ENCODE data around the gene OAF. TPM values are rescaled to one million over a fixed set of nuclear protein-coding genes. Genes with fewer than 3 reads are reported as not detected.
A peak's percentile ranks its signal among the peaks of the same experiment; 100 is the strongest.

OAF gene
- total and polyA plus RNA-seq, 9 of the 15 experiments (the other 6 are each of a cell fraction or from before 2014, with no cell fraction given): 1.1 to 21.6 (median 7.5) TPM

DNA sequence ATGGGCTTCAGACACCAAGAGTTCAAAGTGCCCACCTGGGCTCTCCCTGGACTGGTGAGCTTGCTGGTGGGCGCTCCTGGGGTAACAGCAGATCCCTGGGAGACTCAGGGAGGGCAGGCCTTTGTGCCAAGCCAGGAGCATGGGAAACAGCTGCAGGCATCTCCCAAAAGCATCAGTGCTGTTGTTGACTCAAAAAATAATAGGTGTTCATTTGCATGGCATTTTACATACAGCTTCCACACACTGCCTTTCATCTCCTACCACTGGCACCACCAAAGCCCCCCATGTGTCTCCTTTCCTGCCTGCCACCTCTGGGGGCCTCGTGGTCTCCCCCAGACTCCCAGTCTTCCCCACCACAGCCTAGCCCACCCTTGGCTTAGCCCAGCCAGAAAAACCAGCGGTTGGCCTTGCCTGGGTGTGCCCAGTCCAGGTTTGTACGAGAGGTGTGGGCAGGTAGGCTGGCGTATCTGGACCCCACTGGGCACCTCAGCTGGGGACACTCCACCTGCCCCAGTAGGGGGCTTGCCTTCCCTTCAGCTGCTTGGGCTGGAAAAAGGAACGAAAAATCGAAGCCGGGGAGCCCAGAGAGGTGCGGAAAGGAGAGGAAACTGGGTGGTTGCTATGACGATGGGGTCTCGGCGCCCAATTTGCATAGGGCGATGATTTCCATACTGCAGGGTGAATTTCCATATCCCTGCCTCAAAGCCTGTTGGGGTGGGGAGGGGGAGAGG, 44.1 kb downstream of the OAF start:
- TF ChIP-seq HDAC6 (IDR thresholded peaks at IDR 0.05; ENCODE audit: low read depth, low read length) (no peak), FOXJ2 (tag; IDR thresholded peaks at IDR 0.05) (no peak), YBX1 (IDR thresholded peaks at IDR 0.05) (no peak), RFX1 (IDR thresholded peaks at IDR 0.05) (peak; percentile 66), SREBF1 (IDR thresholded peaks at IDR 0.05; ENCODE audit: borderline replicate concordance, low read depth, low read length) (no peak)
- TF ChIP-seq, protein P1, sequence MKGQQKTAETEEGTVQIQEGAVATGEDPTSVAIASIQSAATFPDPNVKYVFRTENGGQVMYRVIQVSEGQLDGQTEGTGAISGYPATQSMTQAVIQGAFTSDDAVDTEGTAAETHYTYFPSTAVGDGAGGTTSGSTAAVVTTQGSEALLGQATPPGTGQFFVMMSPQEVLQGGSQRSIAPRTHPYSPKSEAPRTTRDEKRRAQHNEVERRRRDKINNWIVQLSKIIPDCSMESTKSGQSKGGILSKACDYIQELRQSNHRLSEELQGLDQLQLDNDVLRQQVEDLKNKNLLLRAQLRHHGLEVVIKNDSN (CRISPR knock-in tag; IDR thresholded peaks at IDR 0.05): no peak
- TF ChIP-seq, protein P2, sequence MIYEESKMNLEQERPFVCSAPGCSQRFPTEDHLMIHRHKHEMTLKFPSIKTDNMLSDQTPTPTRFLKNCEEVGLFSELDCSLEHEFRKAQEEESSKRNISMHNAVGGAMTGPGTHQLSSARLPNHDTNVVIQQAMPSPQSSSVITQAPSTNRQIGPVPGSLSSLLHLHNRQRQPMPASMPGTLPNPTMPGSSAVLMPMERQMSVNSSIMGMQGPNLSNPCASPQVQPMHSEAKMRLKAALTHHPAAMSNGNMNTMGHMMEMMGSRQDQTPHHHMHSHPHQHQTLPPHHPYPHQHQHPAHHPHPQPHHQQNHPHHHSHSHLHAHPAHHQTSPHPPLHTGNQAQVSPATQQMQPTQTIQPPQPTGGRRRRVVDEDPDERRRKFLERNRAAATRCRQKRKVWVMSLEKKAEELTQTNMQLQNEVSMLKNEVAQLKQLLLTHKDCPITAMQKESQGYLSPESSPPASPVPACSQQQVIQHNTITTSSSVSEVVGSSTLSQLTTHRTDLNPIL (CRISPR knock-in tag; IDR thresholded peaks at IDR 0.05): no peak
- no peak for FAIRE-seq
- no peaks in the 10 kb centered on the region for H3K9me3 ChIP-seq (replicated peaks; ENCODE audit: control insufficient read depth, insufficient read depth, low read depth, low read length)
- no peak overlapping the region for H2AFZ ChIP-seq (ENCODE audit: low read depth, low read length)
- WGBS (ENCODE audit: insufficient coverage, low coverage, missing lambda C conversion rate): 0% methylated on average over 12 of the region's 13 CpGs
- no peak overlapping the region for H3K4me2 ChIP-seq (ENCODE audit: insufficient read depth, low read length)
- ATAC-seq: no peak; the same call in 2 of the 3 replicates
- no TSS peak for BruUV-seq (replicated peaks)
- no peaks in the 10 kb centered on the region for H3K36me3 ChIP-seq (ENCODE audit: control insufficient read depth, insufficient read depth, low read length)
- H3K27me3 ChIP-seq (ENCODE audit: control insufficient read depth in 2 of 2, insufficient read depth in 2 of 2, low read length in 2 of 2): peaks cover 43 to 75% of the 10 kb centered on the region in 2 experiments; a peak in 4 of 5 replicates
- peaks cover 0 to 3% of the 10 kb centered on the region in 2 experiments; a peak in 1 of 5 replicates for H3K4me1 ChIP-seq (replicated peaks in 1 of 2; ENCODE audit: control insufficient read depth in 2 of 2, insufficient read depth in 2 of 2, low read length in 2 of 2)
- no peak overlapping the region for H3K9ac ChIP-seq (ENCODE audit: insufficient read depth in 1 of 2, low read depth in 2 of 2, low read length in 2 of 2)
- no peaks in the 10 kb centered on the region for H3K79me2 ChIP-seq (ENCODE audit: control insufficient read depth, insufficient read depth, low read length)
- no peaks in the 10 kb centered on the region for H3K9me1 ChIP-seq (ENCODE audit: control insufficient read depth, insufficient read depth, low read length)
- peaks cover 3% of the 10 kb centered on the region; the same call in 1 of the 2 replicates for H4K20me1 ChIP-seq (replicated peaks; ENCODE audit: control insufficient read depth, insufficient read depth, low read length)
- in situ Hi-C loops (cut with MboI) (no loop called here), intact Hi-C loops (cut with micrococcal nuclease) (no loop called here)
- ChIA-PET POLR2A (interaction anchor here (0.9 kb wide), 1 partner anchor 146 kb away, joined by 7 read pairs; no protein-coding TSS in a partner anchor), CTCF (ENCODE audit: low intra/inter-chr PET ratio) (no interaction called here)
- no peak for DNase-seq (ENCODE audit: extremely low read depth in 1 of 4, low spot score in 3 of 4)
- no peak overlapping the region for H3K27ac ChIP-seq (ENCODE audit: extremely low read depth, low read depth, low read length)
- H3K4me3 ChIP-seq: no peak overlapping the region

All from K562 (cell line).